ENCODE results near the gene ZRSR2. TPM values are rescaled to one million over a fixed set of nuclear protein-coding genes. Genes with fewer than 3 reads are reported as not detected.
A peak's percentile ranks its signal among the peaks of the same experiment; 100 is the strongest.

ZRSR2 gene
- polyA plus RNA-seq, 2 of the 4 experiments (the other 2 are of a cell fraction), result 10.5 to 12.0 TPM

- FAIRE-seq (no peak), ATAC-seq (peak; percentile 71 to 78; a peak in 4 of 6 replicates), DNase-seq (ENCODE audit: low read depth in 1 of 2, low spot score in 1 of 2) (peak; percentile 10 to 25)
- no peak overlapping the region for H3K4me2 ChIP-seq
- ChIA-PET CTCF (no interaction called here), POLR2A (no interaction called here)
- TF ChIP-seq USF2 (IDR thresholded peaks at IDR 0.05) (no peak), JUNB (IDR thresholded peaks at IDR 0.05) (no peak), CBX8 (IDR thresholded peaks at IDR 0.05) (no peak), FOSB (CRISPR knock-in tag; IDR thresholded peaks at IDR 0.05) (no peak), BHLHE40 (IDR thresholded peaks at IDR 0.05; ENCODE audit: low read depth, low read length) (no peak), POLR2A (IDR thresholded peaks at IDR 0.05; ENCODE audit: low read length) (no peak), NFE2L2 (conservative IDR thresholded peaks at IDR 0.05; ENCODE audit: low read length) (no peak), POLR2AphosphoS2 (conservative IDR thresholded peaks at IDR 0.05; ENCODE audit: low read length) (no peak), RNF2 (IDR thresholded peaks at IDR 0.05; ENCODE audit: borderline replicate concordance, low read depth) (no peak), NPAS2 (CRISPR knock-in tag; IDR thresholded peaks at IDR 0.05; ENCODE audit: borderline replicate concordance) (no peak), RCOR1 (IDR thresholded peaks at IDR 0.05; ENCODE audit: low read depth, low read length) (no peak), HOXA7 (CRISPR knock-in tag; IDR thresholded peaks at IDR 0.05) (no peak), HOXB5 (CRISPR knock-in tag; IDR thresholded peaks at IDR 0.05) (no peak), MAZ (IDR thresholded peaks at IDR 0.05; ENCODE audit: borderline replicate concordance, low read depth, low read length) (no peak), ELK1 (IDR thresholded peaks at IDR 0.05; ENCODE audit: low read depth, low read length) (no peak), SMC3 (IDR thresholded peaks at IDR 0.05) (no peak), MYC (IDR thresholded peaks at IDR 0.05; ENCODE audit: borderline replicate concordance, low read length) (no peak), GATA3 (IDR thresholded peaks at IDR 0.05; ENCODE audit: borderline replicate concordance) (no peak), MAFK (IDR thresholded peaks at IDR 0.05; ENCODE audit: partially characterized antibody) (no peak)
- H3K4me3 ChIP-seq, result no peak overlapping the region
- 92% methylated on average over 3 of the region's 3 CpGs for WGBS (ENCODE audit: missing lambda C conversion rate)
- no peak overlapping the region for H3K27ac ChIP-seq
- no peaks in the 10 kb centered on the region for H3K9me3 ChIP-seq
- no peaks in the 10 kb centered on the region for H3K4me1 ChIP-seq
These were observed 47.7 kb downstream of the ZRSR2 start for GRCh38 chrX:15838017-15838416.

GRCh38 chrX:15841853-15842516, 51.7 kb downstream of the ZRSR2 start:
- FAIRE-seq, result no peak
- H3K4me2 ChIP-seq, result no peak overlapping the region
- no peak for TF ChIP-seq FOSB (CRISPR knock-in tag; IDR thresholded peaks at IDR 0.05)
- no peak for TF ChIP-seq HOXA7 (CRISPR knock-in tag; IDR thresholded peaks at IDR 0.05)
- TF ChIP-seq HOXB5 (CRISPR knock-in tag; IDR thresholded peaks at IDR 0.05), result no peak
- TF ChIP-seq TFCP2L1 (CRISPR knock-in tag; IDR thresholded peaks at IDR 0.05), result no peak
- TF ChIP-seq POLR2AphosphoS2 (conservative IDR thresholded peaks at IDR 0.05; ENCODE audit: low read length), result no peak
- 77% methylated on average over 2 of the region's 2 CpGs for WGBS (ENCODE audit: missing lambda C conversion rate)
- H3K4me1 ChIP-seq, result no peaks in the 10 kb centered on the region
- no peaks in the 10 kb centered on the region for H3K9me3 ChIP-seq
- DNase-seq (ENCODE audit: low read depth in 1 of 2, low spot score in 1 of 2), result no peak
- no peak overlapping the region for H3K27ac ChIP-seq
- ChIA-PET POLR2A (no interaction called here), CTCF (no interaction called here)
- no peak for ATAC-seq
- no peak overlapping the region for H3K4me3 ChIP-seq

GRCh38 chrX:15843960-15844359, 53.7 kb downstream of the ZRSR2 start:
- TF ChIP-seq CBX2 (IDR thresholded peaks at IDR 0.05; ENCODE audit: borderline replicate concordance, low read depth), result no peak
- no peak for TF ChIP-seq RFX5 (IDR thresholded peaks at IDR 0.05)
- TF ChIP-seq MAZ (IDR thresholded peaks at IDR 0.05; ENCODE audit: borderline replicate concordance, low read depth, low read length), result no peak
- ChIA-PET POLR2A (no interaction called here), CTCF (no interaction called here)
- Histone ChIP-seq H3K4me3 (no peak overlapping the region), H3K27ac (no peak overlapping the region), H3K4me1 (no peaks in the 10 kb centered on the region), H3K9me3 (no peaks in the 10 kb centered on the region), H3K4me2 (no peak overlapping the region)
- ATAC-seq, result no peak
- no peak for DNase-seq (ENCODE audit: low read depth in 1 of 2, low spot score in 1 of 2)
- no peak for FAIRE-seq
